NOMO-1 (cell line): ENCODE data around the gene NAXE.
"Not testable (repeated sequence)": the region's sequence is repeated elsewhere in the genome, so short reads cannot be mapped to it uniquely, and the experiment has no call there.

Experiments
- DNase-seq, 2 experiments: peaks; one replicate each; lab custom pipeline; 2025; ENCODE audit not compliant: unreplicated experiment in 2 of 2; lab: John Stamatoyannopoulos, UW

Gene NAXE

GRCh38 chr1:156592158-156592909, 758 bp downstream of the NAXE start:
- DNase-seq, result no peak

DNA sequence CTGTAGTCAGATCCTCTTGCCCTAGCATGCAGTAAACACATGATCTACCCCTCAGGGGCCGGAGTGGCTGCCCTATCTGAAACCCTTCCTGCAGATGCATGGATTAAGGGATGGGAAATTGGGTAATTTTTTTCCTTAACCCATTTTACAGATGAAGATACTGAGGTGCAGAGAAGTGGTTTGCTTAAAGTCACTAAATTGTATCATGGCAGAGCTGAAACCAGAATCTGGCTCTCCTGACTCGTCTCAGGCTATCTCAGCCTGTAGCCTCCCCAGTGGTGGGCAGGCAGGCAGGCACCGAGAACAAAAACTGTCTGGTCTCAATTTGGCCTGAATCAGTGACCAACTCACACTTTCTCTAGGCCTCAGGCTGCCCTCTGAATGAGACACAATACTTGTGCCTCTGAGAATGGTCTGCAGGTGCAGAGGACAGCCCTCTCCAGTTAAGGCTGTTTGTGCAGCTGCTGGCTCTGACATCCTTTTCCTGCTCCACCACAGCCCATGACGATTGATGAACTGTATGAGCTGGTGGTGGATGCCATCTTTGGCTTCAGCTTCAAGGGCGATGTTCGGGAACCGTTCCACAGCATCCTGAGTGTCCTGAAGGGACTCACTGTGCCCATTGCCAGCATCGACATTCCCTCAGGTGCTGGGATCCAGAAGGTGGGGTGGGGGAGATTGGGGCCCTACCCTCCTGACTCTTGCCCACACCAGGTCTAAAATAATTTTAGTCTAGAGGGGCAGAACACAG, 1.5 kb downstream of the NAXE start:
- DNase-seq, result no peak

DNA sequence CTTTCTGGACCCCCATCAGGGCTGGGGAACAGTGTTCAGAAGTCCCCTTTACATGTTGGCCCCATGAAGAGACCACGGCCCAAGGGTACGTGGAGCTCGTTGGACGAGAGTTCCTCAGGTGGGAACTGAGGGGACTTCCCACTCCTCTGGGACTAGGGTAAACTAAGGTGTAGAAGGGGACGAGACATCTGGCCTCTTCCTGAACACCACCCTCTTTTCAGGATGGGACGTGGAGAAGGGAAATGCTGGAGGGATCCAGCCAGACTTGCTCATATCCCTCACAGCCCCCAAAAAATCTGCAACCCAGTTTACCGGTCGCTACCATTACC, 2.0 kb downstream of the NAXE start:
- no peak for DNase-seq

DNA sequence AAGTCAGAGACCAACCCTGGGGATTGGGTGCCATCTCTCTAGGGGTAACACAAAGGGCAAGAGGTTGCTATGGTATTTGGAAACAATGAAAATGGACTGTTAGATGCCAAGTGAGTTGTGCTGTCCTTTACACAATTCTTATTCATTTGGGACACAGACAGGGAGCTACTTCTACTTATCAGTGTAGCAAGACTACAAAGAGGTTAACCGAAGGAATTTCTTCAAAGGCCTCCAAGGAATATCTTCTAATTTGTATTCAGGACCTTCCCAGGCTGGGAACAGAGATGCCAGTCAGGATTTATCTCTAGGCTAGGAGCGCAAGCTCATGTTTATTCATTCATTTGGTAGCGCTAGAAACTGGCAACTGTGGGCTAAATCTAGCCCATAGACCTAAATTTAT, 2.6 kb downstream of the NAXE start:
- DNase-seq, result no peak

GRCh38 chr1:156595016-156595415, 3.4 kb downstream of the NAXE start:
- no peak for DNase-seq

DNA sequence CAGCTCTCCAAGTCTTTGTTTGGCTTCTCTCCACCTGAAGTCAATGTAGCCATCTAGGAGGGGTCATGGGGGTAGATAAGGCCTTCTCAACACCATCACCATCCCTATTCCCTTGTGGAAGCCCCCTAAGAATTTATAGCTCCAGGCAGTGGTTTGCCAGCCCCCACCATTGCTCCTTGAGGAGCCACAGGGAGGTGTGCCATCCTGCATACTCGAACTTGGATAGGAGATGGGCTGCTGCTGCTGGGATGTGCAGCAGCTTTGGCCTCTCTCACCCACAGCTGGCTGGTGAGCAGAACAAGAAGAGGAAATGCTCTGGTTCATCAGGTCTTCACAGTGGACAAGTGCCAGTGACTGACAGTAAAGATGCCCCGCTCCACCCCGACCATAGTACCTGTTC, 4.8 kb downstream of the NAXE start:
- no peak for DNase-seq

DNA sequence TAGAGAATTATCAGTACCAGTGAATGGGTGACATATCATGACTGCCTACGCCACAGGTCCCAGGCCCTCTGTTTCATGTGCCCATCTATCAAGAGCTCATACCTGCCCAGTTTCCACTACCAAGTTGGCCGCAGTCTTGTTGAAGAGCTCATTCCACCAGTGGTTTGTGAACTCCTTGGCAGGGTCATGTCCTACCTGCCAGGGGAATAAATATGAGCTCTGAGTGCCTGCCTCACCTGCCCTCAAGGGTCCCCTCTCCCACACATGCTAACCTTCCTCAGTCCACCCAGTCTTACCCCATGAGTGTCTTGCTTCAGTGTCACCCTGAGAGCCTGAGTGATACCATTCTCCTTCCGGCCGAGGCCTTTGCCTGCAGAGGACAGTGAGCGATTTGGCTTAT, 6.5 kb downstream of the NAXE start:
- DNase-seq, result no peak

- DNase-seq, result no peak
These were observed 7.3 kb downstream of the NAXE start for GRCh38 chr1:156598731-156599432.

DNA sequence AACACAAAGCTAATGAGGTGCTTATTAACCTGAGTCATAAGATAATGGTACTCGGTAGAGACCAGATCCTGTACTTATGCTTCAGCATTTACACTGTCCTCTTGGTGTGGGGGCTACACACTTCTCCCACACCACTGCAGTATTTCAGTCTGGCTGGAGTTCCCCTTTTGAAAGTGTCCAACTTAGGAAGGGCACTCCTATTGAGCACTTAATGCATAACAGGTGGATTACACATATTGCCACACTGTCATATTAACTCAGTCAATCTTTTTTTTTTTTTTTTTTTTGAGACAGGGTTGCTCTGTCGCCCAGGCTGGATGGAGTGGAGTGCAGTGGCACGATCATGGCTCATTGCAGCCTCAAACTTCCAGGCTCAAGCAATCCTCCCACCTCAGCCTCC, 8.2 kb downstream of the NAXE start:
- peak; percentile 49 to 80 for DNase-seq

GRCh38 chr1:156600733-156601121, 9.2 kb downstream of the NAXE start:
- no peak for DNase-seq

DNA sequence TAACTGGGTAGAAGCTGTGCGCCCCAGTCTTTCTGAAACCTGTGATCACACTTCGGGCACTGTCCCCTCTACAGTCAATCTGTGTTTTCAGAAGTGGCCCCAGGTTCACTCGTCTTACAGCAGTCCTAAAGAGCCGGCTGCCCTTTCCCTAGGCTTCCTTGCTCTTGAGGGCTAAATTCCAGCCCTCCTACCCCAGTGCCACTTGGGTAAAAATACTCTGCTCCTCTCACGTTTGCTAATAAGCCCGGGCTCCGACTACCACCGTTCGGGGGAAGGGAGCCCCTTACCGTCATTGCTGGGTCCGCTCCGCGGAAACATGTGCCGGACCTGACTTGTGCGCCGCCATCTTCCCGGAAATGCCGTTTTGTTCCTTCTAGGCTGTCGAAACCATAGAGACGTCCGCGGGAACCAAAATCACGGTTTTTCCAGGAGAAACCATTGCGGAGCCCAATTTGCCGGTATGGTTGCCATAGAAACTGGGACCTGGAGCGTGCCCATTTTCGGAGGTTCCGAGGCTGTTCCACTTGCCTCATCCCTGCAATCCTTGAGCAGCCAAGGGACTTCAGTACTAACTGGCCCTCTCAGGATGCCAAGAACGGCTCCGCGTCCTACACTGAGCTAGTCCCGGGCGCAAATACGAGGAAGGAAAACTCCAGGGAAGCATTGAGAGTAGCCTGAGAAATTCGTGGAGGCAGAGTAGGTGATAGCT, 9.7 kb downstream of the NAXE start, which contains the start of gene GPATCH4:
GPATCH4 (minus strand) TSS at position 358 of the 709 bp plus-strand sequence.
- DNase-seq, result peak; percentile 67

DNA sequence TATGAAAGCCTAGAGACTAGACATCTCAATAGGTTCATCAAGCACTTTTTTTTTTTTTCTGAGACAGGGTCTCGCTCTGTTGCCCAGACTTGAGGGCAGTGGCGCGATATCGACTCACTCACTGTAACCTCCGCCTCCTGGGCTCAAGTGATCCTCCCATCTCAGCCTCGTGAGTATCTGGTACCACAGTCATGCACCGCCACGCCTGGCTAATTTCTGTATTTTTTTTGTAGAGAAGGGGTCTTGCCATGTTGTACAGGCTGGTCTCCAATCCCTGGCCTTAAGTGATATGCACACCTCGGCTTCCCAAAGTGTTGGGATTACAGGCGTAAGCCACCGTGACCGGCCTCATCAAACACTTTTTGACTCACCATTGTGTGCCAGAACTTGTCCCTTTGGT, 10.3 kb downstream of the NAXE start:
- DNase-seq, result no peak

- no peak for DNase-seq
These were observed 11.0 kb downstream of the NAXE start for GRCh38 chr1:156602557-156602993.

DNA sequence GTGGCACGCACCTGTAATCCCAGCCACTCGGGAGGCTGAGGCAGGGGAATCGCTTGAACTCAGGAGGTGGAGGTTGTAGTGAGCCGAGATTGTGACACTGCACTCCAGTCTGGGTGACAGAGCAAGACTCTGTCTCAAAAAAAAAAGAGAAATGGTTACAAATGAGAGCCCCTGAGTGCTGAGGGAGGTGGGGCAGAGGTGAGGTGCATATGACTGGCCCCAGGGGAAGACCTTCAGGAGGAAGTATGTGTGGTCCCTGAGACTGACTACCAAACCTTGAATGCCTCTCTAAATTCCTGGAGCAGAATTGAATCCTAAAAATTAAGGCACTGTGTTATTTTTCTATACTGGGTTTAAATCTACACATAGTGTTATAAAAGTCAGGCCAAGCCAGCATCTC, 15.8 kb downstream of the NAXE start:
- DNase-seq, result not testable (repeated sequence)

DNA sequence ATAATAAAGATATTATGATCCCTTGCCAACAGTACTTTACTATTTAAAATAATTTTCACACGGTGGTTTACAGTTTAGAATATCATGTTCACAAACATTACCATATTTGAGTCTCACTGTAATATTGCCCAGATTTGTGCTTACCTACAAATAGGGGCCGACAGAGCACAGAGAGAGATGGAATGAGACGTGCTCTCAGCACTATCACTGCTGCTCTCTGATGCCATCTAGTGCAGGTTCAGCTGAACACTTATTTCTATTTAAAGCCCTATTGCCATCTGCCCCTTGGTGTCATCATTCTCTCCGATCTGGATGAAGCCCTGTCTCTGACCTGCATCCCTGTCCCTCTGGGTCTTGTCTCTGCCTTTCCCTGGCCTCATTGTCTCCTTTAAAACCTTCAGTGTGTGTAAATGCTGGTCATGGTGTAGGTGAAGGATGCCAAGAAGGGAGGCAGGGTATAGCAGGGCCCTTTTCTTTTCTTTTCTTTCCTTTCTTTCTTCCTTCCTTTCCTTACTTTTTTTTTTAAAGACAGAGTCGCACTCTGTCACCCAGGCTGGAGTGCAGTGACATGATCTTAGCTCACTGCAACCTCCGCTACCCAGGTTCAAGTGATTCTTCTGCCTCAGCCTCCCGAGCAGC, 16.6 kb downstream of the NAXE start:
- DNase-seq, result peak; percentile 63 to 88

- DNase-seq, result peak; percentile 22 to 41
These were observed 17.4 kb downstream of the NAXE start for GRCh38 chr1:156608981-156609380.

DNA sequence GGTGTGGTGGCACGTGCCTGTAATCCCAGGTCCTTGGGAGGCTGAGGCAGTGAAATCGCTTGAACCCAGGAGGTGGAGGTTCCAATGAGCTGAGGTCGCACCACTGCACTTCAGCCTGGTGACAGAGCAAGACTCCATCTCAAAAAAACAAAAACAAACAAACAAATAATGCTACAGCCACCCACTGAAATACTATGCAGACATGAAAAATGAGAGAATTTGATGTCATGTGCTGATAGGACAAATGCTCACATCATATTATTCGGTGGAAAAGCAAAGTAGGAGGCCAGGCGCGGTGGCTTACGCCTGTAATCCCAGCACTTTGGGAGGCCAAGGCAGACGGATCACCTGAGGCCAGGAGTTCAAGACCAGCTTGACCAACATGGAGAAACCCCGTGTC, 18.5 kb downstream of the NAXE start:
- DNase-seq, result not testable (repeated sequence)

DNA sequence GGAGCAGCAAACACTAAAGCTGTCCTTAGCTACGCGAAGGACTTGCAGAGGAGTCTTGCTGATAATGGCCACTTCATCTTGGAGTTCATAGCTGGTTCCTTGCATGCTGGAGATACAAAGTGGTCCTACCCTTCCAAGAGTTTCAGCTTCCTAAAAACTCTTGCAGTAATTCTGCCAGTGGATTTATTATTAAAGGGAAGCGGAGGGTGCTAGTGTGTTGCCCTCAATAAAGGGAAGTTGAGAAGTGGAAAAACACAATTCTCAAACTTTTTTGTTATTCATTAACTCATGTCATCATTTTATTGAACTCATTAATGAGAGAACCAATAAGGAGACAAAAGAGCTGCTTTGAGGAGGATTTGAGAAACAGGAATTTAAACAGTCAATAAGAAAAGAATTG, 21.1 kb downstream of the NAXE start:
- no peak for DNase-seq

GRCh38 chr1:156615946-156616345, 24.4 kb downstream of the NAXE start:
- DNase-seq, result no peak

DNA sequence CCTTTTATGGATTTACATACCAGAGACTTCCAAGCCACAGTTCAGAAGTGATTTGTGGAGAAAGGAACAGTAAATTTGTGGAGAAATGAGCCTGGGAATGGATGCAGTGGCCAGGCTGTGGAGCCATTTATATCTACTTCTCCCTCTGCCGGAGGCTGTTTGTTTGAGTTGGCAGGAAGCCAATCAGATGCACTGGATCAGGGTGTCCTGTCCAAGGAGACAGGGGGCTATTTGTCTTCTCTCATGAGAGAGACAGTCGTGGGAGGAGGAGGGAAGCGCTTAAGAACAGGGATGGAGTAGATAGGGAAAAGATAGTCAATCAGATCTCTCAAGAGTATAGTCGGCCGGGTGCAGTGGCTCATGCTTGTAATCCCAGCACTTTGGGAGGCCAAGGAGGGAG, 24.9 kb downstream of the NAXE start:
- DNase-seq, result no peak
